ENCODE results near the gene FBH1.
"Not testable (repeated sequence)": the region's sequence is repeated elsewhere in the genome, so short reads cannot be mapped to it uniquely, and the experiment has no call there.

The FBH1 gene

DNA sequence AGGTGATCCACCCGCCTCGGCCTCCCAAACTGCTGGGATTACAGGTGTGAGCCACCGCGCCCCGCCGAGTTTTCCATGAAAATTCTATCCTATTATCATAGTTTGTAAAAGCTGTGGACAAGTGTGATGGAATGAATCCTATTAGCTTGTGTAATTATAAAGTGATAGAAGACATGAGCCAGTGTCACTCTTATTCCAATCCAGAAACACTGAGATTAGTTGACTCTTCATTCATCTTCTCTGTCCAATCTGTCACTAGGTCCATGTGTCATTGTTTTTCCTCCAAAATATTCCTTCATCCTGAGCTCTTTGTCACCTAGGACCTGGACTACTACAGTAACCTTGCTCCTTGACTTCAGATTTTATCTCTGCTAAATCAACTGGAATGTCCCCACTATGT lies 13.5 kb downstream of the FBH1 start:
- no peak for DNase-seq (ENCODE audit: low spot score)

DNA sequence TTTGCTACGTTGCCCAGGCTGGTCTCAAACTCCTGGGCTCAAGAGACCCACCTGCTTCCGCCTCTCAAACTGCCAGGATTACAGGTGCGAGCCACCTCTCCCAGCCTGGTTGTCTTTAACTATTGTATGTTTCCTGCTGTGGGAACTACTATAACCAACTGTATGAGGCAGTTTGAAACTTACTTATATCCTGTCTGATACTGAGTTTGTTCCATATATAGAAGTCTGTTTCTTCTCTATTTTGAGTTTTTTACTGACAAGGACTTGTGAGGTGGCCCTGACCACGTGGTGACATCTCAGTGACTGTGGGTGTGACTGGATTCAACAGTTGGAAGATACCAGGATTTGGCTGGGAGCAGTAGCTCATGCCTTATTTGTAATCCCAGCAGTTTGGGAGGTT lies 14.2 kb downstream of the FBH1 start:
- no peak for DNase-seq (ENCODE audit: low spot score)

DNA sequence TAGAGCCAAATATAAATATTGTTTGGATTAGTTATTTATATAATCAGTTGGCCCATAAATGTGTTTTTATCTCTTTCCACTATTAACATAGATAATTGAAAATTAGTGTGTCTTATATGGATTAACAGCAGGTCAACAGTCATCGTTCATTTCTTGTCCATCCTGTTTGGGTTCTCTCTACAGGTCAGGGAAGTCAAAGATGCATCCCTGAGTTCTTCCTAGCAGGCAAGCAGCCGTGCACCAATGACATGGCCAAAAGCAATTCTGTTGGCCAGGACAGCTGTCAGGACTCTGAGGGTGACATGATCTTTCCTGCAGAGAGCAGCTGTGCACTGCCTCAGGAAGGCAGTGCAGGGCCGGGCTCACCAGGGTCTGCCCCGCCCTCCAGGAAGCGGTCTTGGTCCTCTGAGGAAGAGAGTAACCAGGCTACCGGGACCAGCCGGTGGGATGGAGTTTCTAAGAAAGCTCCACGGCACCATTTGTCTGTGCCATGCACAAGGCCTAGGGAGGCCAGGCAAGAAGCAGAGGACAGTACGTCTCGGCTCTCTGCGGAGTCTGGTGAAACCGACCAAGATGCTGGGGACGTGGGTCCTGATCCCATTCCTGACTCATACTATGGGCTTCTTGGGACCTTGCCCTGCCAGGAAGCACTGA lies 15.9 kb downstream of the FBH1 start:
- no peak for DNase-seq (ENCODE audit: low spot score)

DNA sequence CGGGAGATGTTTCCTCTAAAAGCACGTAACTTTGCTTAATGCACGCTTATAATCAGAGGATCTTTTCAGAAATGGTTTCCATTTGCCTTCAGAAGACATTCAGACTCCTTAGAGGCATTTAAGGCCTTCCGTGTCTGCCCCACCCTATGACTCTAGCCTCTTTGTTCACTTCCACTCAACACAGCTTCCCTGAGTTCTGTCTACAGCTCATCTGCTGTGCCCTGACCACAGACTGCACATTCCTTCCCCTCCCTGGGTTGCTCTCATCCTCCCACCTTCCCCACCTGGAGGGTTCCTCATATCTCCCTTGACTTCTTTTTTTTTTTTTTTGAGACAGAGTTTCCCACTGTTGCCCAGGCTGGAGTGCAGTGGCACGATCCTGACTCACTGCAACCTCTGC lies 16.6 kb downstream of the FBH1 start:
- no peak for DNase-seq (ENCODE audit: low spot score)

DNA sequence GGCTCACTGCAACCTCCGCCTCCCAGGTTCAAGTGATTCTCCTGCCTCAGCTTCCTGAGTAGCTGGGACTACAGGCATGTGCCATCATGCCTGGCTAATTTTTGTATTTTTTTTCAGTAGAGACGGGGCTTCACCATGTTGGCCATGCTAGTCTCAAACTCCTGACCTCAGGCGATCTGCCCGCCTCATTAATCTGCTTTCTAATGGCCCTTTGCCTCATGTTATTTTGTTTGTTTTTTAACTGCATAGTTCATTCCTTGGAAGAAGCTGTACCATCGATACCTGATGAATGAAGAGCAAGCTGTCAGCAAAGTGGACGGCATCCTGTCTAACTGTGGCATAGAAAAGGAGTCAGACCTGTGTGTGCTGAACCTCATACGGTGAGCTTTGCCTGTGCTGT lies 18.6 kb downstream of the FBH1 start:
- DNase-seq (ENCODE audit: low spot score) = not testable (repeated sequence)

DNA sequence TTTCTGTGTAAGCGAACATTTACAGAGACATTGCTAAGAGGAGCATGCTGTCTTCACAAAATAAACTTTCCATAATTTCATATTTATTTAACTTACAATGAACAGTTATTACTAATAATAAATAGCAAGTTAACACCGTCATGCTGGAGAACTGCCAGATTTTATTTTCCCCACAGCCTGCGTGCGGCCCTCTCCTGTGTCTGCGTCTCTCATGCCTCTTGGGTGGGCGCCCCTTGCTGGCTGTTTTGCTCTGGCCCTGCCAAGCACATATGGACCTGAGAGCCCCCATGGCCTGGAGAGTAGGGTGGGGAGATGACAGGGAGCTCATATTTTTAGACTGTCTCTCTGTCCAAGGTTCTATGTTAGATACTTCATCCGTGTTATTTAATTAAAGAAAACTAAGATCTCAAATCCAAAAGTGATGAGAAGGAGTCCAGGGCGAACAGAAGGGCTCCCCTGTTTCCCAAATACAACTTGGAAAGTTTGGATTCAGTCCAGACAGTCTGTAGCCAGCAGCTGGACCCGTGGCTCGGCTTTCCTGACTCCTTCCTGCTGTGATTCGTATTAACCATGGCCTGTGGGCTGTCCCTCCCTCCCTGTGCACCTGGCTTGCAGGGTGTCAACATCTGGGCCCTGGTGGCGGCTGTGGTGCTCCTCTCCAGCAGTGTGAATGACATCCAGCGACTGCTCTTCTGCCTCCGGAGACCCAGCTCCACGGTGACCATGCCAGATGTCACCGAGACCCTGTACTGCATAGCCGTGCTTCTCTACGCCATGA lies 20.5 kb downstream of the FBH1 start:
- DNase-seq (ENCODE audit: low spot score) = no peak

DNA sequence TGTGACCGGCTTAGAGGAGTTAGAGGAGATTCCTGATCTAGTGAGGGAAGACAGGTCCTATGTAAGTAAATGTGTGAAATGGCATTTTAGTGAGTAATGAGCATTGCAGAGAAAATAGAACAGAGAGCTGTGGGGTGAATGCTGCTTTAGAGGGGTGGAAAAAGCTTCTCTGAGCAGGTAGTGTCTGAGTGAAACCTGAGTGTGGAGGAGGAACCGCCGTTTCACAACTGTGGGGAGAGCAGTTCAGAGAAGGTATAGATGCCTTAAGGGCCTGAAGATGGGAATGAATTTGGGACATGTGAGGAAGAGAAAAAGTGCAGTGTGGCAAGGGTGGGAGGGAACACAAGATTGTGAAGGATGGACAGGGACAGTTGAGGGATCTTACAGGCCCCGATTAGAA lies 21.6 kb downstream of the FBH1 start:
- no peak for DNase-seq (ENCODE audit: low spot score)

DNA sequence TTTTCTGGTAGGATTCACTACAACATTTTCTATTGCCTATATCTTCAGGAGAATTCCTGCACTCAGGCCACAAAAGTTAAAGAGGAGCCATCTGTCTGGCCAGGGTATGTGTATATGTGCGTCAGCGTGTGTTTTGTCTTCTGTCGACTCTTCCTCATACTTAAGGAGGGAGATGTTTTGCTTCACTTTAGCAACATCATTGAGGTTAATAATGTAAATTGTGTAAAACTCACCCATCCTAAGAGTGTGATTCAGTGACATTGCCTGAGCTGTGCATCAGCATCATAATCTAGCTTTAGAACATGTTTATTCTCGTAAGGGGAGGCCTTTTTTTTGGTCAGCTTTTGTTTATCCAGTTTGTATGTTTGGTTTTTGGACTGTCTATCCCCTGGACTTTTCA lies 23.7 kb downstream of the FBH1 start:
- no peak for DNase-seq (ENCODE audit: low spot score)

DNA sequence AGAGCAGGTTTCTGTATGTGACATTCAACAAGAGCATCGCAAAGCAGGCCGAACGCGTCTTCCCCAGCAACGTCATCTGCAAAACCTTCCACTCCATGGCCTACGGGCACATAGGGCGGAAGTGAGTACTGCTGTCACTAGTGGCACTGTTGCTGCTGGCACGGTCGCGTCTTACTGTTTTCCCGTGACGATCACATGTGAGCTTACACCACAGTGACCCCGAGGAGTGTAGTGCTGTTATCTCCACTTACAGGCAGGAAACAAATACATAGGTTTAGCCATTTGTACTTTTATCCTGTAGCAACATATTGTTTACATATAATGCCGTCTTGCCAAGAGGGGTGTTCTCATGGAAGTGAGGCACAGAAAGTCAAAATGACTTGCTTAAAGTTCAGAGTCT lies 25.4 kb downstream of the FBH1 start:
- DNase-seq (ENCODE audit: low spot score) = no peak

DNA sequence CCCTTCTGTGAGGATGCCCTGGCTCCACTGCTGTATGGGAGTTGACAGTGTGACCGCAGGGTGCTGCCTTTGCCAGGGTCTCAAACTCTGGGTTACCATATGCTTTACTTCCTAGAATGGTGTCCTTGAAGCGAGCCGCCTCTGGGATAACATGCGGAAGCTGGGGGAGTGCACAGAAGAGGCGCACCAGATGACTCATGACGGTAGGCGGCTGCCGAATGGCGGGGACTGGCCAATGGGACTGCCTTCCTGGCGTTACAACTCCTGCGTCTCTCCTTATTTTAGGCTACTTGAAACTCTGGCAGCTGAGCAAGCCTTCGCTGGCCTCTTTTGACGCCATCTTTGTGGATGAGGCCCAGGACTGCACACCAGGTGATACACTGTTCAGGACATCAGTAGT lies 27.3 kb downstream of the FBH1 start:
- DNase-seq (ENCODE audit: low spot score) = no peak

DNA sequence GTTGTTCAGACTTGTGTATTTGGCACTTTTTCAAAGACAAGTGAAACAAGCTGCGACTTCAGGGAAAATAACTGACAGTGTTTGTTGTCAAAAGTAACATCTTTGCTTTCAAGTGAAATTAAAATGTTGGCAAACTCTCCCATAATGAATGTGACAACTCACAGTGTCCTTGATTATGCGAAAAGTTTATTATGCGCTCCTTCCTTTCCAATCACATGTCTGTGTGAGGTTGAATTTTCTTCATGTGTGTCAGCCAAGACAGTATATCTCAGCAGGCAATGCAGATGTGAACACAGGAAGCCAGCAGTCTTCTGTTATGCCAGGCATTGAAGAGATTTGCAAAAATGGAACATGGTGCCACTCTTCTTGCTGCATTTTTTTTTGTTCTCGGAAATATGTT lies 28.7 kb downstream of the FBH1 start:
- DNase-seq (ENCODE audit: low spot score) = no peak

DNA sequence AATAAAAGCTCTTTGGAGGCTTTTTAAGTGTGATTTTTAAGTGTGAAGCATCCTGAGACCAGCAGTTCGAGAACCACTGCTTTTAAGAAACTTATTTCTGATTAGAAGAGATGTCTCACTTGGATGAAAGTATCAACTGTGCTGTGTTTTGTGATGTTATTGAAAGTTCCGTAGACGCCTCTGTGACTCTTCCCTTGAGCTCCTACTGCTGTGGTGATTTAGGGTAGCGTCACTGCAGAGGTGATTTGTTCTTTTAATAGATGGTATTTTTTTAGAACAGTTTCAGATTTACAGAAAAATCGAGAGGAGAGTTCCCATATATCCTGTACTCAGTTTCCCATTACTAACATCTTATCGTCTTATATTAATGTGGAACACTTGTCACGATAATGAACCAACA lies 29.5 kb downstream of the FBH1 start:
- no peak for DNase-seq (ENCODE audit: low spot score)

DNA sequence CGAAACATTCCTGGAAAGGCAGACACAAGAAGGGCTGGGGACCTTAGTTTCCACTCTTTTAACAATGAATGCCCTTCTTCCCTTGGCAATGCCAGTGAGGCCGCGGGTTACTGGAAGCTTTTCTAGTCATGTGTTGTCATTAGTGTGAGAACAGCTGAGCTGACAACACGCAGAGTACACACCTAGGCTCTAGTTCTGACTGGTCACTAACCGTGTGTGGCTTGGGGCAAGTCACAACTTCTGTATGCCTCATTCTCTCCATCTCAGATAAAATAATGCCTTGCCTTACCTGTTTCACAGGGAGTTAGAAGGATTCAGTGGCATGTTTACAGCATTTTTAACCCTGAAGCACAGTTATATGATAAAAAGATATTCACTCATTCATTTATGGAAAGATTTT lies 31.7 kb downstream of the FBH1 start:
- DNase-seq (ENCODE audit: low spot score) = no peak

DNA sequence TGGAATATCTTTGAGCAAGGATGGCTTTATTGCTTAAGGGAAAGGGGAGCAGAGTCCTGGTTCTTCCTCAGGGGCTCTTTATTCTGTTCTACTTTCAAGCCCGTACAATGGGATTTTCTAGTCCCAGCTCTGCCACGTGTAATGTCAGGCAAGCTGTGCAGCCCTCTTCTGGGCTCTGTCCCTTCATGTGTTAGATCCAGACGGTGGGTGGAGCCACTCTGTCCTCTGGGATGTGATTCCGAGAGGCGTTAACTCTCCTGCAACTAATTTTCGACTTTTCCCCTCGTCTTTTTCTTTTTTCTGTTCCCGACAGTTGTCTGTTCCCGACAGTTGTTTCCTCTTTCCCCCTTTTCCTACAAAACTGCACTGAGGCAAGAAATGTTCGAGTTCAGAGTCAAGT lies 34.8 kb downstream of the FBH1 start:
- no peak for DNase-seq (ENCODE audit: low spot score)

DNA sequence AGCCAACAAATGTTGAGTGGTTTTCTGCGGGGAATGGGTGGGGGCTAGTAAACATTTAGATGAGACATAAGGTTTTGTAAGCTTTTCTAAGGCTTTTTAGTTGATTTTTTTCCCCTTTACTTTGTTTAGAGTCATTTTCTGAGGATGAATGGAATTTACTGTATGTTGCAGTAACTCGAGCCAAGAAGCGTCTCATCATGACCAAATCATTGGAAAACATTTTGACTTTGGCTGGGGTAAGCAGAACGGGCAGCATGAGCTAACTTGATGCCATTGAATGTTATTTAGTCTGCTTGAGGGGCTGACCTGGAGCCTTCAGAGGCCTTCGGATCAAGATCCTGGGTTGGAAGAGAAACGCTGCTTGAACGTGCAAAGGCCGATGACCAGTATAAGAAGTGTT lies 37.3 kb downstream of the FBH1 start:
- no peak for DNase-seq (ENCODE audit: low spot score)

DNA sequence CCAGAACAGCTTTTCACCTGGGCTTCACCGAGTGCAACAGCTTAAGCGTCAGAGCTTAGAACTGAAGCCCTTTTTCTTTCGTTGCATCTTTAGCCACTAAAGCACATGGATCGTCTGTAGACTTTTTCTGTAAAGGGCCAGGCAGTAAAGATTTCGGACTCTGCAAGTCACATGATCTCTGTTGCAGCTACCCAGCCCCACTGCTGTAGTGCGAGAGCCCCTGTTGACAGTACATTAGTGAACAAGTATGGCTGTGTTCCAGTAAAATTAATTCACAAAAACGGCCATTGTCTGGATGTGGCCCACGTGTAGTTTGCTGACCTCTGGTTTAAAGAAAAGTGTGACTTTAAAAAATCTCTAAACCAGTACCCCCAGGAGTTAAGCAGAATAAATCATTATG lies 39.4 kb downstream of the FBH1 start:
- no peak for DNase-seq (ENCODE audit: low spot score)

DNA sequence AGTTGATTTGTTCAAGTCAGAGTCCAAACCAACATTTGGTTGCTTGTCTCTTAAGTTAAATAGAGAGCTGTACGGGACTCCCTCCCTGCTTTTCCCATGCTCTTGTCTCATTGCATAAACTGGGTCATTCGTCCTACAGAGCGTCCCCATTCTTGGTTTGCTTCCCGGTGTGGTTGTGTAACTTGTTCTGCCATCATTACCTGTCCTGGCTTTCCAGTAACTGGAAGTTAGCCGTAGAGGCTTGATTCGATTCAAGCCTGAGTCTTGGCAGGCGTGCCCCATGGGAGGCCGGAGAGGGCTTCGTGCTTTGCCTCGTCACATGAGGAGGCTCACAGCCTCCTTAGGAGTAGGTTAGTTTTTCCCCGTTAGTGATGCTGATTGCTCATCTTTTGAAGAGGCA lies 40.2 kb downstream of the FBH1 start:
- no peak for DNase-seq (ENCODE audit: low spot score)

DNA sequence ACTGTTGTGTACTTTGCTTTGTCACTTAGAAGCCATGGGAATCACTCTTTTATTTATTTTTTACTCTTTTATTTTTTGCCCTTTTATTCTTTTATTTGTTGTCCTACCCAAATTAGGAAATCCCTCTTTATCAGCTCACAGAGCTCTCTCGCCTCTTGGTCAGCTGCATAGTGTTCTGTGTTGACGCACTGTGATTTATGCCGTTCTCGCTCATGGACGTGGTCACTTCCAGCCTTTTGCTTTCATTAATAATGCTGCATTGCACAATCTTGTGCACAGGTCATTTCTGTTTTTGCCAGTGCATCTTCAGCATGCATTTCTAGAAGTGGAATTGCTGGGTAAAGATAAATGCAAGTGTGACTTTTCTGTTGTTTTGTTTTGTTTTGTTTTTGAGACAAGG lies 42.3 kb downstream of the FBH1 start:
- no peak for DNase-seq (ENCODE audit: low spot score)

DNA sequence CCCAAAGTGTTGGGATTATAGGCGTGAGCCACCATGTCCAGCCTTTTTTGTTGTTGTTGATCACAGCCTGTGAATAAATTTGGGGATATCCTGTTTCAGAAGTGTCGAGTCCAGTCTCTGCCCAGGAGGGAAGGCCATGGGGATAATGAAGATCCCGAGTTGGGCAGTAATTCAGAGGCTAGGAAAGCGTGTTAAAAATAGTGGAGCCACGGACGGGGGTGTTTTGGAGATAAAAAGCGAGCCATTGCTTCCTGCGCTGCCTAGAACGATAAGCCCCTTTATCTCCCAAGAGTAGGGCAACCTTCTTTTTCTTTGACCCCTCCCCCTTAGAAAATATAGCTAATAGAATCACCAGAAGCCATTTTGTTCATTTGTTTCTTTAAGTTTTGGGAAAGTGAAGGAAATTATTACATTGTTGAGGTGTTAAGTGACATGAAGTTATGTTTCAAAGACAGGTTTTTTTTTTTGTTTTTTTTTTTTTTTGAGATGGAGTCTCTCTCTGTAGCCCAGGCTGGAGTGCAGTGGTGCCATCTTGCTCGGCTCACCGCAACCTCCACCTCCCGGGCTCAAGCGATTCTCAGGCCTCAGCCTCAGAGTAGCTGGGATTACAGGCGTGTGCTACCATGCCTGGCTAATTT lies 44.0 kb downstream of the FBH1 start:
- no peak for DNase-seq (ENCODE audit: low spot score)

DNA sequence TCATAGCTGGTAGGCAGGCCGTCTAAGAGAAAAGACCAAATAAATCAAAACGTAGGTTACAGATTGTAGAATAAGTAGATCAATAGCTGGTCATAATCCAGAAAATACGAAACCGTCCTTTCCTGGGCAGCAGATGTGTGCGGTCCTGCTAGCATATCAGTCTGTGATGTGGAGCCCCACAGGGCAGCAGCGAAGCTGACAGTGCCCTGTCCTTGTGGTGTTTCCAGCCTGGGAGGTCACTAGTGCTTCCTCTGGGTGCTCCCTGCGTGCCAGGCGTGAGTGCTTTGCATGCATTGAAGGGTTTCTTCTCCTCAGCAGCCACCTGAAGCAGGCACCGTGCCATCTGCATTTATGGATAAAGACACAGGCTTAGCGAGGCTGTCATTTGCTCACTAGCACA lies 45.6 kb downstream of the FBH1 start:
- no peak for DNase-seq (ENCODE audit: low spot score)

DNA sequence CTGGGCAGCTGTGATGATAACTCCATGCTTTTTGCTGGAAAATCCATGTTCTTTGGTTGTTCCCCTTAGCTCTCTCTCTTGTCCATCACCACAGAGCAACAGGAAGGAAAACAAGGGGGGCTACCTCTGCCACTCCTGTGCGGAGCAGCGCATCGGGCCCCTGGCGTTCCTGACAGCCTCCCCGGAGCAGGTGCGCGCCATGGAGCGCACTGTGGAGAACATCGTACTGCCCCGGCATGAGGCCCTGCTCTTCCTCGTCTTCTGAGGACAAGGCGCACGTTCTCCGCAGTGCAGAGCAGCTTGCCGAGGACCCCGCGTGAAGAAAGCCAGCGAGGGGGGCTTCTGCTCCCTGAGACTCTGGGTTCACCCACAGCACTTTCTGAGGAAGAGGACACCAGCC lies 47.0 kb downstream of the FBH1 start:
- DNase-seq (ENCODE audit: low spot score) = no peak

DNA sequence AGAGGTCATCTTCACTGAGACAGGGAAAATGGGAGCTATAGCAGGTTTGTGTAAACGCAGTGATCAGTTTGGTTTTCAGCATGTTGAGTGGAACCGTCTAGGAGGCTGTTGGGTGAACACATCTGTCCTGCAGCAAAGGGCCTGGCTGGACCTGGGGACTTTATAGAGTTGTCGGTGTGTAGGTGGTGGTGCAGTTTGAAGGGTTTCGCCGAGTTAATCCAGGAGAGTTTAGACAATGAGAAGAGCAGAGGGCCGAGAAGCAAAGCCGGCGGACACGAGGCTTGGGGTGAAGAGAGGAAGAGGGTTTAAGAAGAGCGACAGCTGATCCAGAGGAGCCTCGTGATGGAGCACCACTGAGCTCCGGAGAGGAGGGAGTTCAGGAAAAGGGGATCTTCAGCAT lies 48.2 kb downstream of the FBH1 start:
- no peak for DNase-seq (ENCODE audit: low spot score)

DNA sequence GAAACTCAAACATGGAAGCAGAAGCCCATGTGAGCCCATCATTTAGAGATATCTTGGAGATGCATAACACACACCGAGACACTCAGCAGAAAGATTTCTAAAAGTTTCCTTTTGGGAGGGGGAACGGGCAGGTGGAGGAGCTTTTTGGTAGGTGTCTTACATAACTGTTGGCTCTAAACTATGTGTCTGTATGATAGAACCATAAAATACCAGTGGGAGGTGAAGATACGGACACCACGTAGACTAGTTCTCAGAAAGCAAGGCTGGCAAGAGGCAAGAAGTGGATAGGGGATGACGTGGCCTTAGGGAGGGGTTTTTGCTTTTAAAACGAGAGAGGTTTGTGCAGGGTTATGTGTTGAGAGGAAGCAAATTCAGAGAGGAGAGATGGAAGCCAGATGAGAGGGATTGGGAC lies 50.8 kb downstream of the FBH1 start:
- no peak for DNase-seq (ENCODE audit: low spot score)

DNA sequence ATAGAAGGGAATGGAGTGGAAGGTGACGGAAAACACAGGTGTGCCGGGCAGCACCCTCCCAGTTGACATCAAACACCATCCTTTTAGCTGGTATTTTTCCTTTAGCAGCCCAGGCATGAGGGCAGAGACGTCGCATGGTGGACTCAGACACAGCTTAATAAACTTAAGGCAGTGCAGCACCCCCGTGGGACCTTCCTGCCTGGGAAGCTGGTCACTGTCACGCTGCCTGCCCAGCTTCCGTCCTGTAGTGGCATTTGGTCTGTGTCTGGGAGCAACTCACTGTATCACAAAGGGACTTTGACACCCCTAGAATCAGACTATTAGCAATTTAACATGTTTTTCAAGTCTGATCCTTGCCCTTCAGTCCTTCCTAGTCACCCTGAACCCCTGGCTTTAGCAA lies 51.5 kb downstream of the FBH1 start:
- DNase-seq (ENCODE audit: low spot score) = no peak

All from globus pallidus (tissue), 1 donor.